ENCODE data around the gene SLC25A42.
"Not testable (repeated sequence)": the region's sequence is repeated elsewhere in the genome, so short reads cannot be mapped to it uniquely, and the experiment has no call there.

The SLC25A42 gene

GRCh38 chr19:19081642-19082151, 17.9 kb downstream of the SLC25A42 start:
- Mint-ChIP-seq H3K27ac (ENCODE audit: low read depth) (peak overlapping the region; percentile 12), H3K27me3 (no peaks in the 10 kb centered on the region), H3K36me3 (ENCODE audit: insufficient read depth) (peaks cover 12% of the 10 kb centered on the region), H3K4me3 (no peak overlapping the region), H3K4me1 (peaks cover 52% of the 10 kb centered on the region), H3K9me3 (no peaks in the 10 kb centered on the region)
- DNase-seq (ENCODE audit: low spot score in 2 of 2) (no peak), ATAC-seq (replicated peaks; ENCODE audit: extremely low read depth, poor library complexity, severe bottlenecking) (no peak)

DNA sequence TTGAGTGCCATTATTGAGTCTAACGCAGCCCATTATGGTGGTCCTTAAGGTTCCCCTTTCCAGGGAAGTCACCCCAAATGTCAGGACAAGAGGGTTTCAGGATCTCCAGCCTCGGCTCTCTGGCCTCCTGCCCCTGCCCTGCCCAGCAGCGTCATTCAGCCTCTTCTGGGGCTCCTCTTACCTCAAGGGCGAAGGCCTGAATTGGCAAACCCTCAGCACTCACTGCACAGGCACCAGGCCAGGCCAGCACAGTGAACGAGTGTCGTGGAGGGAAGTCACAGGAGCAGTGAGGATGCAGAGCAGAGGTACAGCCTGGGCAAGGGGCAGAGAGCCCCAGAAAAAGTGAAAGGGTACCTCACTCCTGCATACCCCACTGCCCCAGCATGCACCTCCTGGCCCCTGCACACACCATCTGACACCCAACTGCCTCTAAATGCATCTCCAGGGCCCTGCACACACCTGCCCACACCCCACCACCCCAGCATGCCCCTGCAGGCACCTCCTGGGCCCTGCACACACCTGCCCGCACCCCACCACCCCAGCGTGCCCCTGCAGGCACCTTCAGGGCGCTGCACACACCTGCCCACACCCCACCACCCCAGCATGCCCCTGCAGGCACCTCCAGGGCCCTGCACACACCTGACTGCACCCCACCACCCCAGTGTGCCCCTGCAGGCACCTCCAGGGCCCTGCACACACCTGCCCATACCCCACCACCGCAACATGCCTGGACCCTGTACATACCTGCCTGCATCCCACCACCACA, 19.8 kb downstream of the SLC25A42 start:
- ATAC-seq (replicated peaks; ENCODE audit: extremely low read depth, poor library complexity, severe bottlenecking) (no peak), DNase-seq (ENCODE audit: low spot score in 2 of 2) (no peak)
- Mint-ChIP-seq H3K4me3 (no peak overlapping the region), H3K9me3 (no peaks in the 10 kb centered on the region), H3K36me3 (ENCODE audit: insufficient read depth) (peaks cover 13% of the 10 kb centered on the region), H3K27me3 (no peaks in the 10 kb centered on the region), H3K27ac (ENCODE audit: low read depth) (no peak overlapping the region), H3K4me1 (peaks cover 47% of the 10 kb centered on the region)

GRCh38 chr19:19087676-19088075, 23.9 kb downstream of the SLC25A42 start:
- DNase-seq (ENCODE audit: low spot score in 2 of 2) (no peak), ATAC-seq (replicated peaks; ENCODE audit: extremely low read depth, poor library complexity, severe bottlenecking) (no peak)
- peaks cover 20% of the 10 kb centered on the region for H3K4me1 Mint-ChIP-seq
- H3K27ac Mint-ChIP-seq (ENCODE audit: low read depth), result no peak overlapping the region
- H3K9me3 Mint-ChIP-seq, result no peaks in the 10 kb centered on the region
- peaks cover 10% of the 10 kb centered on the region for H3K36me3 Mint-ChIP-seq (ENCODE audit: insufficient read depth)
- H3K4me3 Mint-ChIP-seq, result no peak overlapping the region
- H3K27me3 Mint-ChIP-seq, result no peaks in the 10 kb centered on the region

GRCh38 chr19:19094513-19094912, 30.7 kb downstream of the SLC25A42 start:
- no peaks in the 10 kb centered on the region for H3K27me3 Mint-ChIP-seq
- DNase-seq (ENCODE audit: low spot score in 2 of 2) (no peak), ATAC-seq (replicated peaks; ENCODE audit: extremely low read depth, poor library complexity, severe bottlenecking) (no peak)
- H3K27ac Mint-ChIP-seq (ENCODE audit: low read depth), result no peak overlapping the region
- H3K36me3 Mint-ChIP-seq (ENCODE audit: insufficient read depth), result peaks cover 18% of the 10 kb centered on the region
- H3K4me1 Mint-ChIP-seq, result no peaks in the 10 kb centered on the region
- no peak overlapping the region for H3K4me3 Mint-ChIP-seq
- no peaks in the 10 kb centered on the region for H3K9me3 Mint-ChIP-seq

- no peak for DNase-seq (ENCODE audit: low spot score in 2 of 2)
- peaks cover 21% of the 10 kb centered on the region for H3K36me3 Mint-ChIP-seq (ENCODE audit: insufficient read depth)
- H3K4me1 Mint-ChIP-seq, result peaks cover 6% of the 10 kb centered on the region
- H3K27ac Mint-ChIP-seq (ENCODE audit: low read depth), result no peak overlapping the region
- no peaks in the 10 kb centered on the region for H3K9me3 Mint-ChIP-seq
- no peak overlapping the region for H3K4me3 Mint-ChIP-seq
- no peak for ATAC-seq (replicated peaks; ENCODE audit: extremely low read depth, poor library complexity, severe bottlenecking)
- no peaks in the 10 kb centered on the region for H3K27me3 Mint-ChIP-seq
These were observed 31.9 kb downstream of the SLC25A42 start for GRCh38 chr19:19095691-19096090.

DNA sequence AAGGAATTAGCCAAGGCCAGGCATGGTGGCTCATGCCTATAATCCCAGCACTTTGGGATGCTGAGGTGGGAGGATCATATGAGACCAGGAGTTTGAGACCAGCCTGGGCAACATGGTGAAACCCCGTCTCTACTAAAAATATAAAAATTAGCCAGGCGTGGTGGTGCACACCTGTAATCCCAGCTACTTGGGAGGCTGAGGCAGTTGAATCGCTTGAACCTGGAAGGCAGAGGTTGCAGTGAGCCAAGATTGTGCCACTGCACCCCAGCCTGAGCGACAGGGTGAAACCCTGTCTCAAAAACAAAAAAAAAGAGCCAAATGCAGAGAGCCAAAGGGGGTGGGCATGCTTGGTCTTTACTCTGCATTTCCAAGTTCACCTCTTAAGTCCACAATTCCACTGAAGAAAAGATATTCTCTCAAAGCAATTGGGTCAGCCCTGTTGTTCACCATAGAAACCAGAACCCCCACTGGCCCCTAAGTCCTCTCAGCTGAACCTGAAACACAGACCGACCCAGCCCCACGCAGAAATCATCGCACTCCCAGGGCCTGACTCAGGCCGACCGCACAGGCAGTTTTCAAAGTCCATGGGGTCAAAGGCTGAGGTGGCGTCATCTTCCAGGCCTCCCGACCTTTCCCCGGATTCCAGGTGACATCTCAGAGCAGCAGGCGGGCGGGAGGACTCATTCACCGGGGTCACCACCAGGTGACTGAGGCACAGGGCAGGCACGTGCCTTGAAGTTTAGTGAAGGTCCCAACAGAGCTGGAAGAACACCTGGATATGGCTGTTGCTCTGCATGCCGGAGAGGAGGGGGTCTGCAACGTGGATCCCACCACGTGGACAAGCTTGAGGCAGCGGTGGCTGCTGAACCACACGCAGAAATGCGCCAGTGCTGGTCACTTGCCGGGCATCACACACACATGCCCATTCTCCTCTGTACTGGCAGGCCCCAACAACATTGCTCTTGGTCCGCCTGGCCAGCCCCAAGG, 33.1 kb downstream of the SLC25A42 start:
- no peak for ATAC-seq (replicated peaks; ENCODE audit: extremely low read depth, poor library complexity, severe bottlenecking)
- H3K27ac Mint-ChIP-seq (ENCODE audit: low read depth), result no peak overlapping the region

DNA sequence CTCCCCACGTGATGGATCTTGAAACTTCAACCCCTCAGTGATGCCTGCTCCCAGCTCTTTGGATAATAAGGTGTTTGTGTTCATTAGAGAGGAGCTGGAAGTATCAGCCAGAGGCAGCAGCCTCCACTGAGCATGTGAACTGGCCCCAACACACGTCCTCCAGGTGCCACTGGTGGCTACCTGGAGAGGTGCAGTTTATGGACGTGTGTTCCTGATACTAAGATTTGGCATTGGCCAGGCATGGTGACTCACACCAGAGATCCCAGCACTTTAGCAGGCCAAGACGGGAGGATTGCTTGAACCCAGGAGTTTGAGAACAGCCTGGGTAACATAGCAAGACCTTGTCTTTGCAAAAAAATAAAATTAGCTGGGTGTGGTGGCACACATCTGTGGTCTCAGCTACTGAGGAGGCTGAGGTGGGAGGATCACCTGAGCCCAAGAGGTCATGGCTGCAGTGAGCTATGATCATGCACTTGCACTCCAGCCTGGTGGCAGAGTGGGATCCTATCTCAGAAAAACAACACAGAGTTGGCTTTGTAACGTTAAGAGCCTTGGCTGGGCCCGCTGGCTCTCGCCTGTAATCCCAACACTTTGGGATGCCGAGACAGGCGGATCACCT, 34.4 kb downstream of the SLC25A42 start:
- H3K27me3 Mint-ChIP-seq, result no peaks in the 10 kb centered on the region
- no peaks in the 10 kb centered on the region for H3K9me3 Mint-ChIP-seq
- H3K27ac Mint-ChIP-seq (ENCODE audit: low read depth), result no peak overlapping the region
- ATAC-seq (replicated peaks; ENCODE audit: extremely low read depth, poor library complexity, severe bottlenecking) (no peak), DNase-seq (ENCODE audit: low spot score in 2 of 2) (no peak)
- H3K4me1 Mint-ChIP-seq, result peaks cover 6% of the 10 kb centered on the region
- no peak overlapping the region for H3K4me3 Mint-ChIP-seq
- peaks cover 23% of the 10 kb centered on the region for H3K36me3 Mint-ChIP-seq (ENCODE audit: insufficient read depth)

More for the DNA sequence above, 33.1 kb downstream of the SLC25A42 start:
- DNase-seq (ENCODE audit: low spot score in 2 of 2), result no peak
- Mint-ChIP-seq H3K36me3 (ENCODE audit: insufficient read depth) (peaks cover 21% of the 10 kb centered on the region), H3K4me3 (no peak overlapping the region), H3K4me1 (peaks cover 6% of the 10 kb centered on the region), H3K27me3 (no peaks in the 10 kb centered on the region), H3K9me3 (no peaks in the 10 kb centered on the region)

DNA sequence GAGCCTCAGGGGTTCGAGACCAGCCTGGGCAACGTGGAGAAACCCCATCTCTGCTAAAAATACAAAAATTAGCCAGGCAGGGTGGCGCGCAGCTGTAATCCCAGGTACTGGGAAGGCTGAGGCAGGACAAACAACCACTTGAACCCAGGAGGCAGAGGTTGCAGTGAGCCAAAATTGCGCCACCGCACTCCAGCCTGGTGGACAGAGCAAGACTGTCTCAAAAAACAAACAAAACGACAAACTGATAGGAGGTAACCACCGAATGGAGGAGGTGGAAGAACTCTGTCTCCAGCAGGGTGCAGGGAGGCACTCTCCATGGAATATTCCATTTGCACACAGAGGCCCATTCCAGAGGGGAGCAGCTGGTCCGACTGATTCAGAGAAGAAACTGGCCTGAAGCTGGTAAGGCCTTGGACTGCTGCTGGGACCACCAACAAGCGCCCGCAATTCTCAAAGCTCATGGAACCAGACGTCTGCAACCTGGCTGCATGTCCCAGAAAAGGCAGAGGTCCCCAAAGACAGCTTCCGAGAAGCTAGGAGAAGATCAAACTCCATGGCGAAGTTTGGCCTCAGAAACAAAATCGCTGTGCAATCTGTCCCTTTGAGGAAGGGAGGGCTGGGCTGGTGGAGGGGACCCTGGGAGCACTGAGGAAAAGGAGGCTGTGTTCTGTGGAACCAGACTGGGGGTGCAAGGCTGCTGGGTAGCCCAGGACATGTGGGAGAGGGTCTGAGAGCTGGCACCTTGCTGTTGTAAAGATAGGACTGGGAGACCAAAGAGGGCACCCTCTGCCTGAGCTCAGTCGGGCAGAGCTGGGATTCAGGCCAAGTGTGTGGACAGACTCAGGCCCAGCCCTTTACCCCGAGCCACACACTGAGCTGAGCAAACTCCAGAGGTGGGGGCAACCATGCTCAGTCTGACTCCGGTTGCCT, 35.2 kb downstream of the SLC25A42 start:
- ATAC-seq (replicated peaks; ENCODE audit: extremely low read depth, poor library complexity, severe bottlenecking) (no peak), DNase-seq (ENCODE audit: low spot score in 2 of 2) (no peak)
- H3K36me3 Mint-ChIP-seq (ENCODE audit: insufficient read depth), result peaks cover 25% of the 10 kb centered on the region
- H3K4me1 Mint-ChIP-seq, result peaks cover 6% of the 10 kb centered on the region
- no peak overlapping the region for H3K27ac Mint-ChIP-seq (ENCODE audit: low read depth)
- no peaks in the 10 kb centered on the region for H3K27me3 Mint-ChIP-seq
- no peaks in the 10 kb centered on the region for H3K9me3 Mint-ChIP-seq
- no peak overlapping the region for H3K4me3 Mint-ChIP-seq

- Mint-ChIP-seq H3K27me3 (no peaks in the 10 kb centered on the region), H3K4me1 (peaks cover 6% of the 10 kb centered on the region), H3K4me3 (no peak overlapping the region), H3K36me3 (ENCODE audit: insufficient read depth) (peaks cover 30% of the 10 kb centered on the region), H3K27ac (ENCODE audit: low read depth) (no peak overlapping the region), H3K9me3 (no peaks in the 10 kb centered on the region)
- DNase-seq (ENCODE audit: low spot score in 2 of 2) (no peak), ATAC-seq (replicated peaks; ENCODE audit: extremely low read depth, poor library complexity, severe bottlenecking) (no peak)
These were observed 37.7 kb downstream of the SLC25A42 start for GRCh38 chr19:19101540-19101939.

DNA sequence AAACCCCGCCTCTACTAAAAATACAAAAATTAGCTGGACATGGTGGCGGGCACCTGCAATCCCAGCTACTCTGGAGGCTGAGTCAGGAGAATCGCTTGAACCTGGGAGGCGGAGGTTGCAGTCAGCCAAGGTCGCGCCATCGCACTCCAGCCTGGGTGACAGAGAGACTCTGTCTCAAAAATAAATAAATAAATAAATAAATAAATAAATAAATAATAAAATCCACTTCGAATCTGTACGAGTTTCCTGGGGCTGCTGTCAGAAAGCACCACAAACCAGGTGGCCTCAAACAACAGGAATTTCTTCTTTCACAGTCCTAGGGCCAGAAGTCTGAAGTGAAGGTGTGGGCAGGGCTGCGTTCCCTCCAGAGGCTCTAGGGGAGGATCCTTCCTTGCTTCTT, 38.8 kb downstream of the SLC25A42 start:
- not testable (repeated sequence) for H3K4me1 Mint-ChIP-seq; H3K4me3 Mint-ChIP-seq; H3K27me3 Mint-ChIP-seq; H3K9me3 Mint-ChIP-seq; H3K27ac Mint-ChIP-seq (ENCODE audit: low read depth); DNase-seq (ENCODE audit: low spot score in 2 of 2); ATAC-seq (replicated peaks; ENCODE audit: extremely low read depth, poor library complexity, severe bottlenecking)
- H3K36me3 Mint-ChIP-seq (ENCODE audit: insufficient read depth), result peaks cover 30% of the 10 kb centered on the region

DNA sequence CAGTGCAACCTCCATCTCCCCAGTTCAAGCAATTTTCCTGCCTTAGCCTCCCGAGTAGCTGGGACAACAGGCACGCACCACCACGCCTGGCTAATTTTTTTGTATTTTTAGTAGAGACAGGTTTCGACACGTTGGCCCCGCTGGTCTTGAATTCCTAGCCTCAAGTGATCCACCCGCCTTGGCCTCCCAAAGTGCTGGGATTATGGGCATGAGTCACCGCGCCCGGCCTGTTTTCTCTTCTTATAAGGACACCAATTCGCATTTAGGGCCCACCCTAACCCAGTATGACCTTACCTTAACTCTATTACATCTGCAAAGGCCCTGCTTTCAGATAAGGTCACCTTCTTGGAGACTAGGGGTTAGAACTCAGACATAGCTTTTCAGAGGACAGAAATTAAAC, 39.4 kb downstream of the SLC25A42 start:
- H3K36me3 Mint-ChIP-seq (ENCODE audit: insufficient read depth), result peaks cover 28% of the 10 kb centered on the region
- H3K4me3 Mint-ChIP-seq, result no peak overlapping the region
- no peak for DNase-seq (ENCODE audit: low spot score in 2 of 2)
- peaks cover 6% of the 10 kb centered on the region for H3K4me1 Mint-ChIP-seq
- H3K9me3 Mint-ChIP-seq, result no peaks in the 10 kb centered on the region
- H3K27me3 Mint-ChIP-seq, result no peaks in the 10 kb centered on the region
- no peak for ATAC-seq (replicated peaks; ENCODE audit: extremely low read depth, poor library complexity, severe bottlenecking)
- no peak overlapping the region for H3K27ac Mint-ChIP-seq (ENCODE audit: low read depth)

Measured in central memory CD8-positive, alpha-beta T cell (primary cell).